ENCODE measurements around the gene SLC8A2.

SLC8A2 gene

DNA sequence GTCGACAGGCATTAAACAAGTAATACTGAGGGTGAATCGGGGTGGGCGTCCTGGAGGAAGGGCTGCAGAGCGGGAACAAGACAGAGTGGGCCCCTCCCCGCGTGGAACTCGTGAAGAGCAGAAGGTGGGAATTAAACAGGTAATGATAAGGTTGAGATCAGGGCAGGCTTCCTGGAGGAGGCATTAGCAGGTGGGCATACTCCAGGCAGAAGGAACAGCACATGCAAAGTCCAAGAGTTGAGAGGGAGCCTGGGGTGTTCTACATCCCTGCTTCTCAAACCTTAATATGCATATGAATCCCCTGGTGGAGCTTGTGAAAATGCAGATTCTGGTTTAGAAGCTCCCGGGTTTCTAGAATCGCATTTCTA, 23.3 kb downstream of the SLC8A2 start:
- no peaks in the 10 kb centered on the region for H3K4me1 ChIP-seq (ENCODE audit: low read depth, poor library complexity, severe bottlenecking)
- no peak overlapping the region for H3K4me3 ChIP-seq (IDR thresholded peaks at IDR 0.05; ENCODE audit: insufficient read depth, low read depth, low read length)
- H3K27ac ChIP-seq: no peak overlapping the region
- H3K4me2 ChIP-seq: no peak overlapping the region
- no peak overlapping the region for H2AFZ ChIP-seq (ENCODE audit: low read depth)
- no peaks in the 10 kb centered on the region for H3K79me2 ChIP-seq (ENCODE audit: insufficient read depth, low read depth)
- H4K20me1 ChIP-seq (ENCODE audit: insufficient read depth): no peaks in the 10 kb centered on the region
- H3K27me3 ChIP-seq (ENCODE audit: insufficient read depth, low read depth): peaks cover 82% of the 10 kb centered on the region
- no peak overlapping the region for H3K9ac ChIP-seq
- TF ChIP-seq, protein P1, sequence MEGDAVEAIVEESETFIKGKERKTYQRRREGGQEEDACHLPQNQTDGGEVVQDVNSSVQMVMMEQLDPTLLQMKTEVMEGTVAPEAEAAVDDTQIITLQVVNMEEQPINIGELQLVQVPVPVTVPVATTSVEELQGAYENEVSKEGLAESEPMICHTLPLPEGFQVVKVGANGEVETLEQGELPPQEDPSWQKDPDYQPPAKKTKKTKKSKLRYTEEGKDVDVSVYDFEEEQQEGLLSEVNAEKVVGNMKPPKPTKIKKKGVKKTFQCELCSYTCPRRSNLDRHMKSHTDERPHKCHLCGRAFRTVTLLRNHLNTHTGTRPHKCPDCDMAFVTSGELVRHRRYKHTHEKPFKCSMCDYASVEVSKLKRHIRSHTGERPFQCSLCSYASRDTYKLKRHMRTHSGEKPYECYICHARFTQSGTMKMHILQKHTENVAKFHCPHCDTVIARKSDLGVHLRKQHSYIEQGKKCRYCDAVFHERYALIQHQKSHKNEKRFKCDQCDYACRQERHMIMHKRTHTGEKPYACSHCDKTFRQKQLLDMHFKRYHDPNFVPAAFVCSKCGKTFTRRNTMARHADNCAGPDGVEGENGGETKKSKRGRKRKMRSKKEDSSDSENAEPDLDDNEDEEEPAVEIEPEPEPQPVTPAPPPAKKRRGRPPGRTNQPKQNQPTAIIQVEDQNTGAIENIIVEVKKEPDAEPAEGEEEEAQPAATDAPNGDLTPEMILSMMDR (conservative IDR thresholded peaks at IDR 0.05; ENCODE audit: low read depth, low read length): no peak
- H3K36me3 ChIP-seq (ENCODE audit: insufficient read depth): no peaks in the 10 kb centered on the region

- Histone ChIP-seq H3K4me3 (IDR thresholded peaks at IDR 0.05; ENCODE audit: insufficient read depth, low read depth, low read length) (no peak overlapping the region), H2AFZ (ENCODE audit: low read depth) (no peak overlapping the region), H3K36me3 (ENCODE audit: insufficient read depth) (no peaks in the 10 kb centered on the region), H3K79me2 (ENCODE audit: insufficient read depth, low read depth) (no peaks in the 10 kb centered on the region), H3K4me1 (ENCODE audit: low read depth, poor library complexity, severe bottlenecking) (no peaks in the 10 kb centered on the region), H3K9ac (no peak overlapping the region), H4K20me1 (ENCODE audit: insufficient read depth) (no peaks in the 10 kb centered on the region), H3K27ac (no peak overlapping the region), H3K4me2 (no peak overlapping the region), H3K27me3 (ENCODE audit: insufficient read depth, low read depth) (peaks cover 82% of the 10 kb centered on the region)
- TF ChIP-seq, protein P1 (conservative IDR thresholded peaks at IDR 0.05; ENCODE audit: low read depth, low read length): no peak
These were observed 24.0 kb downstream of the SLC8A2 start for GRCh38 chr19:47447470-47448359.

DNA sequence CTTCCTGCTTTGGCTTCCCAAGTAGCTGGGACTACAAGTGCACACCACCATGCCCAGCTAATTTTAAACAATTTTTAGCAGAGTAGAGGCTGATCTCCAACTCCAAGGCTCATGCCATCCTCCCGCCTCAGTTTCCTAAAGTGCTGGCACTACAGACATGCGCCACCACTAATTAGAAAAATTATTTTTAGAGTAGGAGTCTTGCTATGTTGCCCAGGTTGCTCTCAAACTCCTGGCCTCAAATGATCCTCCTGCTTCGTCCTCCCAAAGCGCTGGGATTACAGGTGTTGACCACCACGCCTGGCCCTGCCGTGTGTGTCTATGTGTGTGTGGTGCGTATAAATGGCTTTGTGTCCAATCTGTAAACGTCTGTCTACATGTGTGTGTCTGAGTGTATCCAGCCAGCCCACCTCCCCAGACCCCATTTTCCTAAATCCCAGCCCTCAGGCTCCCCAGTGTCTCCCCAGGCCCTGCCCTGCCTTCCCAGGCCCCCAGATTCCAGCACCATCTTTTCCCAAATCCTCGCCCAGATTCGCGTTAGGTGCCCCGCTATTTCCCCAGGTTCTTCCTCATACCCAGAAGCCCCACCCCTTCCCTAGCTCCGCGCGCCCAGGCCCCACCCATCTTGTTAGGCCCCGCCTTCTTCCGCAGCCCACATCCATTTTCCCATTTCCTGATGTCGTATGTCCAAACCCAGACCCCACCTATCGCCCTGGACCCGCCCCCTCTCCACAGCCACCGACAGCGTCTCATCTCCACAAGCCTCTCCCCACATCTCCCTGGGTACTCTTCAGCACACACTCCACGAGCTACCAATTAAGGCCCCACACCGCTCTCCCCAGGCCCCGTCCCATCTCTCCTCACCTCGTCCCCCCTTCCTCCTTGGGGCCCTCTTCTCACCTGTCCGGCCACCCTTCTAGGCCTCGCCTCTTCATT, 24.9 kb downstream of the SLC8A2 start:
- Histone ChIP-seq H3K9ac (no peak overlapping the region), H2AFZ (ENCODE audit: low read depth) (no peak overlapping the region)

GRCh38 chr19:47445937-47446402, 25.7 kb downstream of the SLC8A2 start:
- no peak overlapping the region for H3K4me2 ChIP-seq
- no peak overlapping the region for H3K9ac ChIP-seq
- no peaks in the 10 kb centered on the region for H3K4me1 ChIP-seq (ENCODE audit: low read depth, poor library complexity, severe bottlenecking)
- no peaks in the 10 kb centered on the region for H3K36me3 ChIP-seq (ENCODE audit: insufficient read depth)
- no peak overlapping the region for H3K4me3 ChIP-seq (IDR thresholded peaks at IDR 0.05; ENCODE audit: insufficient read depth, low read depth, low read length)
- H3K27ac ChIP-seq: no peak overlapping the region
- H4K20me1 ChIP-seq (ENCODE audit: insufficient read depth): no peaks in the 10 kb centered on the region
- no peaks in the 10 kb centered on the region for H3K79me2 ChIP-seq (ENCODE audit: insufficient read depth, low read depth)
- H3K27me3 ChIP-seq (ENCODE audit: insufficient read depth, low read depth): peaks cover 82% of the 10 kb centered on the region
- H2AFZ ChIP-seq (ENCODE audit: low read depth): no peak overlapping the region
- TF ChIP-seq, protein P1 (conservative IDR thresholded peaks at IDR 0.05; ENCODE audit: low read depth, low read length): no peak

More for the DNA sequence above, 24.9 kb downstream of the SLC8A2 start:
- Histone ChIP-seq H3K79me2 (ENCODE audit: insufficient read depth, low read depth) (no peaks in the 10 kb centered on the region), H3K4me1 (ENCODE audit: low read depth, poor library complexity, severe bottlenecking) (no peaks in the 10 kb centered on the region), H3K36me3 (ENCODE audit: insufficient read depth) (no peaks in the 10 kb centered on the region), H3K27me3 (ENCODE audit: insufficient read depth, low read depth) (peaks cover 82% of the 10 kb centered on the region), H4K20me1 (ENCODE audit: insufficient read depth) (no peaks in the 10 kb centered on the region), H3K27ac (no peak overlapping the region), H3K4me2 (no peak overlapping the region), H3K4me3 (IDR thresholded peaks at IDR 0.05; ENCODE audit: insufficient read depth, low read depth, low read length) (no peak overlapping the region)
- TF ChIP-seq, protein P1 (conservative IDR thresholded peaks at IDR 0.05; ENCODE audit: low read depth, low read length): no peak
